Measurements from ENCODE around the gene CD274. TPM values are rescaled to one million over a fixed set of nuclear protein-coding genes. Genes with fewer than 3 reads are reported as not detected.

The CD274 gene
- polyA plus RNA-seq, 3 donors, result 0.24 to 0.84 TPM; not detected in 1

- no peaks in the 10 kb centered on the region for H3K9me3 Mint-ChIP-seq
- intact Hi-C loops (cut with micrococcal nuclease), result no loop called here
- Histone ChIP-seq H2AFZ (ENCODE audit: insufficient read depth, low read depth, low read length, poor library complexity, severe bottlenecking) (no peak overlapping the region), H3K9ac (ENCODE audit: insufficient read depth, low read length, poor library complexity, severe bottlenecking) (no peak overlapping the region), H3K4me3 (replicated peaks in 1 of 3; ENCODE audit: low read depth in 2 of 3, low read length in 3 of 3) (no peak overlapping the region), H4K20me1 (ENCODE audit: insufficient read depth, low read length) (no peaks in the 10 kb centered on the region), H3K27ac (ENCODE audit: low read depth in 1 of 2, low read length in 2 of 2) (no peak overlapping the region), H3K27me3 (ENCODE audit: control insufficient read depth in 2 of 2, insufficient read depth in 2 of 2, low read length in 2 of 2) (no peaks in the 10 kb centered on the region), H3K9me3 (replicated peaks in 1 of 2; ENCODE audit: control insufficient read depth in 1 of 2, insufficient read depth in 1 of 2, low read length in 2 of 2) (no peaks in the 10 kb centered on the region), H3K36me3 (replicated peaks in 1 of 2; ENCODE audit: control insufficient read depth in 1 of 2, insufficient read depth in 2 of 2, low read length in 2 of 2) (no peaks in the 10 kb centered on the region), H3K4me2 (replicated peaks; ENCODE audit: extremely low read depth, low read length, poor library complexity, severe bottlenecking) (peak overlapping the region; percentile 44), H3K79me2 (ENCODE audit: insufficient read depth, low read length) (no peaks in the 10 kb centered on the region), H3K4me1 (ENCODE audit: control insufficient read depth in 1 of 2, insufficient read depth in 2 of 2, low read length in 2 of 2) (peaks cover 27 to 32% of the 10 kb centered on the region in 2 donors)
- peak in 2 of 3 donors; percentile 24 to 41 for DNase-seq
- H3K27me3 Mint-ChIP-seq (ENCODE audit: low read depth in 3 of 3), result peaks cover 0 to 3% (median 2%) of the 10 kb centered on the region in 3 donors
- peak overlapping the region in 2 of 7 donors; percentile 19 to 77 for H3K27ac Mint-ChIP-seq
- no peak for TF ChIP-seq CTCF (IDR thresholded peaks at IDR 0.05)
- no peak overlapping the region for H3K4me3 Mint-ChIP-seq
- peaks cover 23% of the 10 kb centered on the region for H3K4me1 Mint-ChIP-seq
- H3K36me3 Mint-ChIP-seq, result no peaks in the 10 kb centered on the region
These were observed 4.5 kb upstream of the CD274 start for GRCh38 chr9:5445886-5446285.

- Mint-ChIP-seq H3K27me3 (ENCODE audit: low read depth in 3 of 3) (peaks cover 0 to 3% (median 2%) of the 10 kb centered on the region in 3 donors), H3K4me3 (no peak overlapping the region), H3K27ac (peak overlapping the region in 2 of 7 donors; percentile 61 to 77), H3K4me1 (peaks cover 31% of the 10 kb centered on the region), H3K36me3 (no peaks in the 10 kb centered on the region), H3K9me3 (no peaks in the 10 kb centered on the region)
- H3K9ac ChIP-seq (ENCODE audit: insufficient read depth, low read length, poor library complexity, severe bottlenecking), result no peak overlapping the region
- no peak overlapping the region for H3K4me3 ChIP-seq (replicated peaks in 1 of 3; ENCODE audit: low read depth in 2 of 3, low read length in 3 of 3)
- H3K27me3 ChIP-seq (ENCODE audit: control insufficient read depth in 2 of 2, insufficient read depth in 2 of 2, low read length in 2 of 2), result no peaks in the 10 kb centered on the region
- intact Hi-C loops (cut with micrococcal nuclease), result no loop called here
- H2AFZ ChIP-seq (ENCODE audit: insufficient read depth, low read depth, low read length, poor library complexity, severe bottlenecking), result no peak overlapping the region
- H4K20me1 ChIP-seq (ENCODE audit: insufficient read depth, low read length), result no peaks in the 10 kb centered on the region
- H3K36me3 ChIP-seq (replicated peaks in 1 of 2; ENCODE audit: control insufficient read depth in 1 of 2, insufficient read depth in 2 of 2, low read length in 2 of 2), result no peaks in the 10 kb centered on the region
- H3K27ac ChIP-seq (ENCODE audit: low read depth in 1 of 2, low read length in 2 of 2), result no peak overlapping the region
- no peaks in the 10 kb centered on the region for H3K9me3 ChIP-seq (replicated peaks in 1 of 2; ENCODE audit: control insufficient read depth in 1 of 2, insufficient read depth in 1 of 2, low read length in 2 of 2)
- H3K79me2 ChIP-seq (ENCODE audit: insufficient read depth, low read length), result no peaks in the 10 kb centered on the region
- peaks cover 32 to 39% of the 10 kb centered on the region in 2 donors for H3K4me1 ChIP-seq (ENCODE audit: control insufficient read depth in 1 of 2, insufficient read depth in 2 of 2, low read length in 2 of 2)
- TF ChIP-seq CTCF (IDR thresholded peaks at IDR 0.05), result no peak
- DNase-seq, result no peak
- WGBS (ENCODE audit: insufficient coverage), result 93% methylated on average over 2 of the region's 3 CpGs
- H3K4me2 ChIP-seq (replicated peaks; ENCODE audit: extremely low read depth, low read length, poor library complexity, severe bottlenecking), result no peak overlapping the region
These were observed 3.7 kb upstream of the CD274 start for GRCh38 chr9:5446451-5447236.
